GM21360 (cell line): Measurements from ENCODE around the gene NOSIP.

Experiments used
- ATAC-seq: cut with Tn5 transposase; IDR thresholded peaks from one replicate; pipeline ENCODE4 v1.9.1; 2021; ENCODE audit warnings: mild to moderate bottlenecking, moderate library complexity; ENCODE audit not compliant: unreplicated experiment

Gene NOSIP

GRCh38 chr19:49573009-49573408, 7.3 kb downstream of the NOSIP start:
- ATAC-seq = no peak

- no peak for ATAC-seq
These were observed 9.2 kb downstream of the NOSIP start for GRCh38 chr19:49570997-49571676.

DNA sequence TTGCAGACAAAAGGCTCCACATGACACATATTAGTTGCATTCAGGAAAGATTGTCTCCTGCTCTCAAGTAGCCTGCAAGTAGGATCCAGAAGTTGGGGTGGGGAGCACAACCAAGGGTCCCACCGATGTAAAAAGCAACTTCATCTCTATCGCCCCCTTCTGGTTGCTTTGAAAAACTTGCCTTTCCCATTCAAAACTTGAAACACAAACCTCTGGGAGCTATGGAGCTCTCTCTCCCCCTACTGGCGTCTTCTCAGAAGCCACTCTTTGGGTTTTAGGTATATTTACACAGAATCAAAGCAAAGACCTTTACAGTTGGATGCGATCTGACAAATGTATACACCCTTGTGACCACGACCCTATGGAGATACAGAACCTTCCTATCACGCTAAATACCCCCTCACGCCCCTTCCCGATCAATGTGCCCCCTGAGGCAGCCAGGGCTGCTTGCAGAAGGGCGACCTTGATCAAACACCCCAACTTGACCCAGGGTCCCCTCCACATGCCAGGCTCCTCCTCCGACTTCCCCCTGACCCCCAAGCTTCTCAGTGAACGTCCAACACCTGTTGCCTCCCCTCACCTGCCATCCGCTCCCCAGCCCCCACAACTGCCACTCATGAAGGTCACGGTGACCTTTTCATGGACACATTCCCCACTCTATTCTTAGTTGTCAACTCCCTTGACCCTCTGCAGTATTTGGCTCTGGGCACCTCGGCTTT, 10.1 kb downstream of the NOSIP start:
- ATAC-seq = no peak

- ATAC-seq = no peak
These were observed 12.4 kb downstream of the NOSIP start for GRCh38 chr19:49567861-49568441.

DNA sequence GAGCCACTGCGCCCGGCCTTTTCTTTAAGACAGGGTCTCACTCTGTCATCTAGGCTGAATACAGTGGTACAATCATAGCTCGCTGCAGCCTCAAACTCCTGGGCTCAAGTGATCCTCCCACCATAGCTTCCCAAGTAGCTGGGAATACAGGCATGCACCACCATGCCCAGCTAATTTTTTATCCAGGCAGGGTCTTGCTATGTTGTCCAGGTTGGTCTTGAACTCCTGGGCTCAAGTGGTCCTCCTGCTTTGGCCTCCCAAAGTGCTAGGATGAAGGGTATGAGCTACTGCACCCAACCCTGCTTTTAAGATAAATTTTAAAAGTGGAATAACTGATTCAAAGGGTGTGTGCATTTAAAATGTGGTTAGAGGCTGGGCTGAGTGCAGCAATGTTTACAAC, 14.1 kb downstream of the NOSIP start:
- no peak for ATAC-seq

GRCh38 chr19:49565261-49565660, 15.1 kb downstream of the NOSIP start:
- no peak for ATAC-seq

GRCh38 chr19:49564616-49565045, 15.7 kb downstream of the NOSIP start:
- no peak for ATAC-seq

DNA sequence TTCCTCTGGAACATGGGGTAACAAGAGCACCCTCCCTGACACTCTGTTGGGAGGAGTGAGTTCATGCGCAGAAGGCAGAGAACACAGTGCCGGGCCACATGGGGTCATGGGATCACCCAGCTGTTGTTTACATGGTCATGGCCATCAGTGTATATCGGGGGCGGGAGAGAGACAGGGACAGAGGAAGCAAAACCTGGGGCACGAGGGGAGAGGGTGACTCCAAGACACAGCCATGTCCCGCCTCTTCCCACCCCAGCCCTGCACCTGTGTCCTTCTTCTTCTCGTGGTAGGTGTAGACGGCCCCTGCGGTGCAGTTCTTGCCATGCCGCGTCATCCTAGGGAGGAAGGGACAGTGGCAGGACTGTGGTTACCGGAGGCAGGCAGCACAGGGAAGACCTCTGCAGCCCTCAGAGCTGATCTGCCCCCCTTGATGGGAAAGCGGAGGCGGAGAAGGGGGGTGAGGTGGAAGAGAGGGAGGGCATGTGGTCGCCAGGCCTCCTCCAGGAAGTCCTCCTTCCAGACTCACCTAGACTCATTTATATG, 19.9 kb downstream of the NOSIP start:
- no peak for ATAC-seq

- ATAC-seq = no peak
These were observed 20.4 kb downstream of the NOSIP start for GRCh38 chr19:49559928-49560327.

DNA sequence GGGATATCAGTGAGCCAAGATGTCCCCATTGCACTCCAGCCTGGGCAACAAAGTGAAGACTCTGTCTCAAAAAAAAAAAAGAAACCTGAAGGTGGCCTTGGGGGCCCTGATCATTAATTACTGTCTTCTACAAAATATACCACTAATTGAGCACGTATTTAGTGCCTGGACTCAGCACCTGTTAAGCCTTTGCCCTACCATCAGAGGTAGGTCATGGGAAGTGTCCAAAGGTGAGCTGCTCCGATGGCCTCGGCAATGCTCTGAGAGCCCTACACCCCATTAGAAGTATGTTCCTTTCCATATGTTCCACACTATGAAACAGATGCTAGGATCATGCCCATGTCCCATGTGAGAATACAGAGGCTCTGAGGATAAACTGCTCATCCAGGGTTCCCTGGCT, 20.9 kb downstream of the NOSIP start:
- ATAC-seq = no peak

GRCh38 chr19:49558591-49558990, 21.8 kb downstream of the NOSIP start:
- ATAC-seq = no peak

- no peak for ATAC-seq
These were observed 22.6 kb downstream of the NOSIP start for GRCh38 chr19:49557641-49558325.

GRCh38 chr19:49556412-49557398, 23.7 kb downstream of the NOSIP start:
- ATAC-seq = no peak

GRCh38 chr19:49555600-49556411, 24.6 kb downstream of the NOSIP start:
- no peak for ATAC-seq

DNA sequence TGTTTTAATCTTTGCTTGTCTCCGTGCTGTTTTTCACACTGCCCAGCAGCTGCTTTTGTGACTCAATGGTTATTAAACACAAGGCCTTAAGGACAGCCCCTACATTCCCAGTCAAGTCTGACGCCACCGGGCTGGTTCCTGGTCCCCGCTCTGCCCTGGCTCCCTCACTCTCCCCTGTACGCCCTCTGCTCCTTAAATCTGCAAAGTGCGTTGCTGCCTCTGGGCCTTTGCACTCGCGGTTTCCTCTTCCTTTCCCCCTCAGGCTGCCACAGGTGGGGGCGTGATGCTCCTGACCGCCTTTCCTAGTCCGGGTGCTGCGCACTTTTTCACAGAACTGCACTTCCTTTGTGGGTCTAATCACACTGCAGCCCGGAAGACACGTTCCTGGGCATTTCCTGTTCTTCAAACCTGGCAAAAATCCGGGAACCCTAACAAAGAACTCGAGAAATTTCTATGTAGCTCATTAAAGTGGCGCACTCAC, 25.6 kb downstream of the NOSIP start:
- ATAC-seq = no peak

DNA sequence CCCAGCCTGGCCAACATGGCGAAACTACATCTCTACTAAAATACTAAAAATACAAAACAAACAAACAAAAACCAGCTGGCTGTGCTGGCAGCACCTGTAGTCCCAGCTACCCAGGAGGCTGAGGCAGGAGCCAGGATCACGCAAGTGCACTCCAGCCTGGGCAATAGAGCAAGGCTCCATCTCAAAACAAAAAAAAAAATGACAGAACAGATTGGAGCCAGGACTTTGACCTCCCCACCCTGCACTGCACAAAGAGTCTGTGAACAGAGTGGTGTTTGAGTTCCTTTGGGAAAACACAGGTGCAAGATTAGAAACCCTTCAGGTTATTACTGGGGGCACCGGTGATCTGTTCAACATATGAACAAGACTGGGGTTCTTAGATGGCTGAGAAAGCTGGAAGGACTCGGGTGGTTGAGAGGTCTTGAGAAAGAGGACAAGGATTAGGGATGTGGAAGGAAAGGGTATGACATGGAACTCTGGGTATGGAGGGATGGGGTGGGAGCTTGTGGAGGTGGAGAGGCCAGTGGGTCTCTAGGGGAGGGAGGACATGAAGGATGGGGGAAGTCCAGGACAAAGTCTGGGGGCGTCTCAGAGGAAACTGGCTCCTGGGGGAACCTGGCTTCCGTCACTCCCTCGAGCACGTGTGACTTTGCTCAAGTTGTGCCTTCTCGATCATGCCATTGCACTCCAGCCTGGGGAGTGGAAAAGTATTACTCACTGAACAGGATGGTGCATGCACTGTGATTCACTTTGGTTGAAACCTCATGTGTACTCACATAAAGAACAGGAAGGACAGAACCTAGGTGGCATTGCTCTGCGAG, 26.7 kb downstream of the NOSIP start:
- no peak for ATAC-seq

GRCh38 chr19:49552749-49553148, 27.6 kb downstream of the NOSIP start:
- no peak for ATAC-seq

DNA sequence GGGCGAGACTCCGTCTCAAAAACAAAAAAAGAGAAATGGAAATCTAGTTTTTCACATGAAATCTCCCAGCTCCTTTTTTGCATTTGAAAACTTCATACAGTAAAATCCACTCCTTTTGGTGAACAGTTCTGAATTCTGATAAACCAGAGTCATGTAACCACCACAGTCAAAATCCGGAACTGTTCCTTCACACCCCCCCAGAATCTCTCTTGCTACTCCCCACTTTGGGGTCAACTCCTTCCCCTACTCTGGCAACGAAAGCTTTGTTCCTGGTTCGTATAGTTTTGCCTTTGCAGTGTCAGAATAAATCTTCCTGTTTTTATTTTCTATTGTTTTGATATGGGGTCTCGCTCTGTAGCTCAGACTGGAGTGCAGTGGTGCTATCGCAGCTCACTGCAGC, 28.8 kb downstream of the NOSIP start:
- no peak for ATAC-seq
